Measurements from ENCODE around the gene NSG2. TPM values are rescaled to one million over a fixed set of nuclear protein-coding genes. Genes with fewer than 3 reads are reported as not detected.

Gene NSG2
- 233 TPM for total RNA-seq (ENCODE audit: unreplicated experiment)
- long read RNA-seq, partial matches to known transcripts, result 21 of 23 reads
- long read RNA-seq, other reads (novel, unspliced or antisense), result 1 of 23 reads

DNA sequence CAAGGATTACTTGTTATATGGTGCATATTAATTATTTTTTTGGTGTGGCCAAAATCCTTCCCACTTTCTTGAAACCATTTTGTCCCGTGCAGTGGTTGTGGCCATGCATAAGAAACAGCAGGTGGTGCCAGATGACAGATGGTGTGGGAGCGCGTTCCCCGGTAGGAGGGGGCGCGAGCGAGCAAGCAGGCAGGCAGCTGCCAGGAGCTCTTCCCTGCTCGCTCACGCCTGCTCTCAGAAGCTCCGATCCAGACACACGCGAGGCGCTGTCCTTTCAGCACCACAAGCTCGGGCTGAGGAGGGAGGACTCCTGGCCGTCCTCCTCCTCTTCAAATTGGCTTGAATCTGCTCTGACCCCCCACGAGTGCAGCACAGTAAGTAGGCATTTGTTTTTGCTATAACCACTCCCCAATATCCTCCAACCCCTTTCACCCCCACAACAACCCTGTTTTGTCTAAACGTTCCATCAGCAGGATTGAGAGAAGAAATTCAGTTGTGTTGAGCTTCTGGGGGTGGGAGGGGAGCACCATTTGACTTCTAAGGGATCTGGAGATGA lies at the start of gene NSG2:
TSS of gene NSG2 (plus strand) at position 237 of the 556 bp plus-strand sequence. CDS start 1,050 bp downstream, outside the sequence.
- peak within 1 kb of the TSS; percentile 99 for H3K27ac Mint-ChIP-seq (ENCODE audit: unreplicated experiment)
- H3K4me1 Mint-ChIP-seq (ENCODE audit: low read depth, unreplicated experiment), result peaks cover 31% of the 10 kb centered on the region
- peak within 1 kb of the TSS; percentile 87 for H3K4me3 Mint-ChIP-seq (ENCODE audit: unreplicated experiment)

DNA sequence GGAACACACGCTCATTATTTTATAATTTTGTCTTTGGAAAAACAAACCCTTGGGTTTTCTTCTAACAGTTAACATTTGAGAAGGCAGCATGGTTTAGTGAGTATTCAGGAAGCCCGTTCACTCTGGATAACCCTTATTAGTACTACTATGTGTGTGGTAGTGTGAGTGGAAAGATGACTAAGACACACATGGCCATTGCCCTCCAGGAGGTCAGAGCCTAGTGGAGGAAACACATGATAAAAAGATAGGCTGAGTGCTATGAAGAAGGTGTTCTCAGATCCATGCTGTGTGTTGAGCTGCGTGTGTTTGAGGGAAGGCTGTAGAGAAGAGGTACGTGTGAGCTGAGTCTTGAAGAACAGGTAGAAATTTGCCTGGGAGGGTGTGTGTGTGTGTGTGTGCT lies 48.2 kb upstream of the NSG2 start:
- Mint-ChIP-seq H3K27me3 (ENCODE audit: unreplicated experiment) (peaks cover 2% of the 10 kb centered on the region), H3K36me3 (ENCODE audit: unreplicated experiment) (no peaks in the 10 kb centered on the region), H3K4me3 (ENCODE audit: unreplicated experiment) (no peak overlapping the region), H3K9me3 (ENCODE audit: unreplicated experiment) (peaks cover 2% of the 10 kb centered on the region), H3K27ac (ENCODE audit: unreplicated experiment) (no peak overlapping the region), H3K4me1 (ENCODE audit: low read depth, unreplicated experiment) (no peaks in the 10 kb centered on the region)
- TF ChIP-seq, protein P1, sequence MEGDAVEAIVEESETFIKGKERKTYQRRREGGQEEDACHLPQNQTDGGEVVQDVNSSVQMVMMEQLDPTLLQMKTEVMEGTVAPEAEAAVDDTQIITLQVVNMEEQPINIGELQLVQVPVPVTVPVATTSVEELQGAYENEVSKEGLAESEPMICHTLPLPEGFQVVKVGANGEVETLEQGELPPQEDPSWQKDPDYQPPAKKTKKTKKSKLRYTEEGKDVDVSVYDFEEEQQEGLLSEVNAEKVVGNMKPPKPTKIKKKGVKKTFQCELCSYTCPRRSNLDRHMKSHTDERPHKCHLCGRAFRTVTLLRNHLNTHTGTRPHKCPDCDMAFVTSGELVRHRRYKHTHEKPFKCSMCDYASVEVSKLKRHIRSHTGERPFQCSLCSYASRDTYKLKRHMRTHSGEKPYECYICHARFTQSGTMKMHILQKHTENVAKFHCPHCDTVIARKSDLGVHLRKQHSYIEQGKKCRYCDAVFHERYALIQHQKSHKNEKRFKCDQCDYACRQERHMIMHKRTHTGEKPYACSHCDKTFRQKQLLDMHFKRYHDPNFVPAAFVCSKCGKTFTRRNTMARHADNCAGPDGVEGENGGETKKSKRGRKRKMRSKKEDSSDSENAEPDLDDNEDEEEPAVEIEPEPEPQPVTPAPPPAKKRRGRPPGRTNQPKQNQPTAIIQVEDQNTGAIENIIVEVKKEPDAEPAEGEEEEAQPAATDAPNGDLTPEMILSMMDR (IDR thresholded peaks at IDR 0.05; ENCODE audit: partially characterized antibody, unreplicated experiment), result no peak
- DNase-seq, result no peak

More for the DNA sequence above, at the start of gene NSG2:
- TF ChIP-seq, protein P1 (IDR thresholded peaks at IDR 0.05; ENCODE audit: partially characterized antibody, unreplicated experiment), result peak; percentile 30
- H3K9me3 Mint-ChIP-seq (ENCODE audit: unreplicated experiment), result peaks cover 16% of the 10 kb centered on the region
- H3K27me3 Mint-ChIP-seq (ENCODE audit: unreplicated experiment), result peaks cover 11% of the 10 kb centered on the region
- H3K36me3 Mint-ChIP-seq (ENCODE audit: unreplicated experiment), result peaks cover 8% of the 10 kb centered on the region
- peak; percentile 91 for DNase-seq

DNA sequence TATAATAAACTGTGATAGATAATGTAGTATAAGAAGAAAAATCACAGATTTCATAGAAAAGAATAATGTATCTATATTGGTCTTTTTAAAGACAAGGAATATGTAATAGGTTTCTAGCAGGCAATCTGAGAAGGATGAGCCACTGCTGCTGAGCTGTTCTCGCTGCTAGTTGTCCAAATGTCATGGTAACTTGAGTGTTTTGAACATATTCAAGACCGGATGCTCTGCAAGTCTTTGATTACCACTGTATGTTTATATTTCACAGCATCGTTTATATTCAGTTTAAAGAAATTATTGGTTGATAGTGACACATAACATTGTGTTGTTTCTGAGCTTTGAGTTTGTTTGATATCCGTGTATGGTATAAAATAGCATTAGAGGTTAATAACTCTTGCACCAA lies 47.0 kb upstream of the NSG2 start:
- no peak overlapping the region for H3K27ac Mint-ChIP-seq (ENCODE audit: unreplicated experiment)

DNA sequence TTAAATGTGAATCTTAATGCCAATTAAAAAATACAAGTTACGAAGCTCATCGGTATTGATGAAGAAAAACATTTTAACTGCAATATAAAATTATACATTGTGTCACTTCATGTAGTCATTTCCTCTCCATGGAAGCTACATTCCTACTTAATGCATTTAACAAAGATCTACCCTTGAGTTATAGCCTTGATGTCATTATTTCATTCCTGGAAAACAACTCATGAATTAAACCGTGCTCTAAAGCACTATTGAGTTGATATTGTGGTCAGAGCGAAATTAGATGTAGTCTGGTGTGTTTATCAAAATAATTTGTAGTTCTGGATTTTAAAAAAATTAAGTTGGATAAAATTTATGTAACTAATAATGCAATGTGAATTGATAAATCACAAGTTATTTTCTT lies 45.4 kb upstream of the NSG2 start:
- Mint-ChIP-seq H3K9me3 (ENCODE audit: unreplicated experiment) (no peaks in the 10 kb centered on the region), H3K27me3 (ENCODE audit: unreplicated experiment) (peaks cover 2% of the 10 kb centered on the region), H3K4me3 (ENCODE audit: unreplicated experiment) (no peak overlapping the region), H3K36me3 (ENCODE audit: unreplicated experiment) (no peaks in the 10 kb centered on the region), H3K27ac (ENCODE audit: unreplicated experiment) (no peak overlapping the region), H3K4me1 (ENCODE audit: low read depth, unreplicated experiment) (no peaks in the 10 kb centered on the region)
- no peak for DNase-seq
- TF ChIP-seq, protein P1 (IDR thresholded peaks at IDR 0.05; ENCODE audit: partially characterized antibody, unreplicated experiment), result no peak

More for the DNA sequence above, 47.0 kb upstream of the NSG2 start:
- H3K9me3 Mint-ChIP-seq (ENCODE audit: unreplicated experiment), result peaks cover 2% of the 10 kb centered on the region
- H3K27me3 Mint-ChIP-seq (ENCODE audit: unreplicated experiment), result peaks cover 2% of the 10 kb centered on the region
- no peak overlapping the region for H3K4me3 Mint-ChIP-seq (ENCODE audit: unreplicated experiment)
- H3K4me1 Mint-ChIP-seq (ENCODE audit: low read depth, unreplicated experiment), result no peaks in the 10 kb centered on the region
- no peak for DNase-seq
- TF ChIP-seq, protein P1 (IDR thresholded peaks at IDR 0.05; ENCODE audit: partially characterized antibody, unreplicated experiment), result no peak
- H3K36me3 Mint-ChIP-seq (ENCODE audit: unreplicated experiment), result no peaks in the 10 kb centered on the region

DNA sequence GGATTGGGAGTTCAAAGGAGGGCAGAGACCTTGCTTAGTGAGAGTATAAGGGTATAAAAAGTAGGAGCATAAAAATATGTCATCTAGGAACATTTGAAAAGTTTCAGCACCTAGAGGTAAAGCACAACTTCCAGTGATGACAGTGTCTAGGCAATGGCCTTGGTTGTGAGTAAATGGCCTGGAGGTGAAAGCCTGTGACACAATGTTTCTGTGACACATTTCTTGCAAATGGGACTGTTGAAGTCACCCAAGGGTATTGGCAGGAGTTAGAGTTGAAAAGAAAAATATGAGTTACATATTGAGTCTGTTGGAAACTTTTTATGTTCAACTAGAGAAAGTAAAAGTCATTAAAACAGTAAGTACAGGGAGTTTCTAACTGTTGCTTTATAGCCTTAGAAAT lies 41.7 kb upstream of the NSG2 start:
- H3K4me1 Mint-ChIP-seq (ENCODE audit: low read depth, unreplicated experiment), result no peaks in the 10 kb centered on the region
- no peaks in the 10 kb centered on the region for H3K27me3 Mint-ChIP-seq (ENCODE audit: unreplicated experiment)
- TF ChIP-seq, protein P1 (IDR thresholded peaks at IDR 0.05; ENCODE audit: partially characterized antibody, unreplicated experiment), result no peak
- no peaks in the 10 kb centered on the region for H3K9me3 Mint-ChIP-seq (ENCODE audit: unreplicated experiment)
- no peak for DNase-seq
- H3K4me3 Mint-ChIP-seq (ENCODE audit: unreplicated experiment), result no peak overlapping the region
- no peaks in the 10 kb centered on the region for H3K36me3 Mint-ChIP-seq (ENCODE audit: unreplicated experiment)
- no peak overlapping the region for H3K27ac Mint-ChIP-seq (ENCODE audit: unreplicated experiment)
